Measurements from ENCODE around the gene CREB5. TPM values are rescaled to one million over a fixed set of nuclear protein-coding genes. Genes with fewer than 3 reads are reported as not detected.

CREB5 gene
- total RNA-seq, 1 experiment from 2014 or later: 5.2 TPM

GRCh38 chr7:28613262-28613661, 200.9 kb downstream of the CREB5 start:
- Histone ChIP-seq H4K20me1 (ENCODE audit: low read length) (no peaks in the 10 kb centered on the region), H3K4me2 (ENCODE audit: low read length) (no peak overlapping the region), H3K4me3 (ENCODE audit: low read length) (no peak overlapping the region), H3K36me3 (ENCODE audit: low read depth, low read length) (no peaks in the 10 kb centered on the region), H3K27me3 (ENCODE audit: low read length) (no peaks in the 10 kb centered on the region), H3F3A (ENCODE audit: low read length, unreplicated experiment) (no peaks in the 10 kb centered on the region), H2AFZ (ENCODE audit: low read length) (no peak overlapping the region), H3K4me1 (ENCODE audit: insufficient read depth, low read length) (peaks cover 35% of the 10 kb centered on the region), H3K79me2 (ENCODE audit: low read length) (no peaks in the 10 kb centered on the region), H3K9ac (ENCODE audit: low read length) (no peak overlapping the region), H3K27ac (ENCODE audit: low read length) (no peak overlapping the region), H3K9me2 (replicated peaks; ENCODE audit: low read length) (no peaks in the 10 kb centered on the region), H3K9me3 (ENCODE audit: low read length) (no peaks in the 10 kb centered on the region)
- ATAC-seq (no peak), DNase-seq (peak; percentile 22)
- intact Hi-C loops (cut with micrococcal nuclease): loop anchor here (5.0 kb wide), 1 partner anchor 41 kb away; no protein-coding TSS in a partner anchor
- POLR2A ChIA-PET (ENCODE audit: unreplicated experiment): no interaction called here
- CTCF ChIA-PET: no interaction called here
- BruUV-seq (replicated peaks): no TSS peak
- TF ChIP-seq CTCF (conservative IDR thresholded peaks at IDR 0.05; ENCODE audit: low read depth, low read length) (no peak), EZH2 (IDR thresholded peaks at IDR 0.05; ENCODE audit: low read length, unreplicated experiment) (no peak)

- intact Hi-C loops (cut with micrococcal nuclease): no loop called here
- Histone ChIP-seq H3K27ac (ENCODE audit: low read length) (no peak overlapping the region), H3K36me3 (ENCODE audit: low read depth, low read length) (no peaks in the 10 kb centered on the region), H3K9me3 (ENCODE audit: low read length) (no peaks in the 10 kb centered on the region), H3F3A (ENCODE audit: low read length, unreplicated experiment) (no peaks in the 10 kb centered on the region), H3K9me2 (replicated peaks; ENCODE audit: low read length) (no peaks in the 10 kb centered on the region), H2AFZ (ENCODE audit: low read length) (no peak overlapping the region), H3K4me2 (ENCODE audit: low read length) (no peak overlapping the region), H4K20me1 (ENCODE audit: low read length) (no peaks in the 10 kb centered on the region), H3K9ac (ENCODE audit: low read length) (no peak overlapping the region), H3K27me3 (ENCODE audit: low read length) (no peaks in the 10 kb centered on the region), H3K79me2 (ENCODE audit: low read length) (no peaks in the 10 kb centered on the region), H3K4me1 (ENCODE audit: insufficient read depth, low read length) (peaks cover 26% of the 10 kb centered on the region), H3K4me3 (ENCODE audit: low read length) (no peak overlapping the region)
- DNase-seq (peak; percentile 23), ATAC-seq (no peak)
- peak; percentile 47 for TF ChIP-seq CTCF (conservative IDR thresholded peaks at IDR 0.05; ENCODE audit: low read depth, low read length)
- no peak for TF ChIP-seq EZH2phosphoT487 (IDR thresholded peaks at IDR 0.05; ENCODE audit: borderline replicate concordance, low read length)
- CTCF ChIA-PET: interaction anchor here (0.5 to 1.0 kb wide), 6 partner anchors 12 to 307 kb away, joined by 3 to 4 read pairs (median 4); no protein-coding TSS in a partner anchor
- POLR2A ChIA-PET (ENCODE audit: unreplicated experiment): no interaction called here
- no TSS peak for BruUV-seq (replicated peaks)
These were observed 202.8 kb downstream of the CREB5 start for GRCh38 chr7:28615091-28615490.

GRCh38 chr7:28617308-28617880, 205.1 kb downstream of the CREB5 start:
- Histone ChIP-seq H3K9ac (ENCODE audit: low read length) (no peak overlapping the region), H3K79me2 (ENCODE audit: low read length) (no peaks in the 10 kb centered on the region), H3K4me1 (ENCODE audit: insufficient read depth, low read length) (peaks cover 11% of the 10 kb centered on the region), H3K4me3 (ENCODE audit: low read length) (no peak overlapping the region), H3K36me3 (ENCODE audit: low read depth, low read length) (no peaks in the 10 kb centered on the region), H3K4me2 (ENCODE audit: low read length) (no peak overlapping the region), H3K27me3 (ENCODE audit: low read length) (no peaks in the 10 kb centered on the region), H3F3A (ENCODE audit: low read length, unreplicated experiment) (no peaks in the 10 kb centered on the region), H4K20me1 (ENCODE audit: low read length) (no peaks in the 10 kb centered on the region), H3K9me2 (replicated peaks; ENCODE audit: low read length) (no peaks in the 10 kb centered on the region), H3K27ac (ENCODE audit: low read length) (no peak overlapping the region), H2AFZ (ENCODE audit: low read length) (no peak overlapping the region), H3K9me3 (ENCODE audit: low read length) (no peaks in the 10 kb centered on the region)
- BruUV-seq (replicated peaks): no TSS peak
- intact Hi-C loops (cut with micrococcal nuclease): no loop called here
- ATAC-seq (no peak), DNase-seq (no peak)
- ChIA-PET CTCF (no interaction called here), POLR2A (ENCODE audit: unreplicated experiment) (no interaction called here)
- TF ChIP-seq EZH2 (IDR thresholded peaks at IDR 0.05; ENCODE audit: low read length, unreplicated experiment) (no peak), EZH2phosphoT487 (IDR thresholded peaks at IDR 0.05; ENCODE audit: borderline replicate concordance, low read length) (no peak), CTCF (conservative IDR thresholded peaks at IDR 0.05; ENCODE audit: low read depth, low read length) (no peak)

All from PC-3 (cell line).